Islet of Langerhans (tissue), 1 donor: ENCODE results near the gene SIGLEC8.
"Not testable (repeated sequence)": the region's sequence is repeated elsewhere in the genome, so short reads cannot be mapped to it uniquely, and the experiment has no call there.

Source experiments
- FAIRE-seq: peaks from one replicate; lab custom pipeline; 2011; peaks lifted over from hg19 to GRCh38; lab: Jason Lieb, UNC

Gene SIGLEC8

GRCh38 chr19:51458051-51458645 lies at the start of gene SIGLEC8:
Gene SIGLEC8 (minus strand): TSS chr19:51458454. CDS start chr19:51458387, 67 bp downstream.
- no peak for FAIRE-seq

GRCh38 chr19:51507640-51508058 lies 49.4 kb upstream of the SIGLEC8 start:
- no peak for FAIRE-seq

DNA sequence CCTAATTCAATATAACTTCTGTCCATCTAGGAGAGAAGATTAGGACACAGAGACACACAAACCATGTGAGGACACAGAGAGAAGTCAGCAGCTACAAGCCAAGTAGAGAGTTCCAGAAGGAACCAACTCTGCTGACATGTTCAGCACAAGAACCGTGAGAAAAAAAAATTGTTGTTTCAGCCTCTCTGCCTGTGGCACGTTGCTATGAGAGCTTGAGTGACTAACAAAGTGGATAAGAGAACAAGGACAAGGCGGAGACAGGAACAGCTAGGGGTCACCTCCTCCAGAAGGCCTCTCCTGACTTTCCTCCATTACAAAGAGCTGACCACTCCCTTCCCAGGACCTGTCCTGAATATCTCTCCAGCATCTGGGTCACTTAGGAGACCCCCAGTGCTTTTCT lies 48.9 kb upstream of the SIGLEC8 start:
- no peak for FAIRE-seq

DNA sequence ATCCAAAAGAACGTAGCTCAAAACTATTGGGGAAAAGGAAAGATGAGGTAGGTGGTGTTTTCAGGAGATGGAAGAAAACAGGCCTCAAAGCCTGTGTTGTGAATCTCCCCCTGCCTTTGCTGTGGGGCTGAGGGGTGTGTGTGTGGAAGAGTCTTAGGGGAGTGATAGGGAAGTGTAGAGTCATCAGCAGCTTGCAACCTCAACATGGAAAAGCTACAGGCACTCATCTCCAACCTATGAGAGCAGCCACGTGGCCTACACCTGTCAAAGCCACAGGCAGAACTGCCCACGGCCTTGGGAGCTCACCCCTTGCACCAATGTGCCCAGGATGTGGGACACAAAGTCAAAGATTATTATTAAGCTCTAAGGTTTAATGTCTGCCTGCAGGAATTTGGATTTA lies 47.6 kb upstream of the SIGLEC8 start:
- no peak for FAIRE-seq

DNA sequence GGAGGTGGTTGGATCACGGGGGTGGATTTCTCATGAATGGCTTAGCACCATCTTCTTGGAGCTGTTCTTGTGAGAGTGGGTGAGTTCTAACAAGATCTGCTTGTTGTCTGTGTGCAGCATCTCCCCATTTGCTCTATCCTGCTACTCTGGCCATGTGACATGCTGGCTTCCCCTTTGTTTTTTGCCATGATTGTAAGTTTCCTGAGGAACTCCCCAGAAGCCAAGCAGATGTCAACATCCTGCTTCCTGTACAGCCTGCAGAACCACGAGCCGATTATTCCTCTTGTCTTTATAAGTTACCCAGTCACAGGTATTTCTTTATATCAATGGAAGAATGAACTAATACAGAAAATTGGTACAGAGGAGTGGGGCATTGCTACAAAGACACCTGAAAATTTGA lies 45.6 kb upstream of the SIGLEC8 start:
- no peak for FAIRE-seq

DNA sequence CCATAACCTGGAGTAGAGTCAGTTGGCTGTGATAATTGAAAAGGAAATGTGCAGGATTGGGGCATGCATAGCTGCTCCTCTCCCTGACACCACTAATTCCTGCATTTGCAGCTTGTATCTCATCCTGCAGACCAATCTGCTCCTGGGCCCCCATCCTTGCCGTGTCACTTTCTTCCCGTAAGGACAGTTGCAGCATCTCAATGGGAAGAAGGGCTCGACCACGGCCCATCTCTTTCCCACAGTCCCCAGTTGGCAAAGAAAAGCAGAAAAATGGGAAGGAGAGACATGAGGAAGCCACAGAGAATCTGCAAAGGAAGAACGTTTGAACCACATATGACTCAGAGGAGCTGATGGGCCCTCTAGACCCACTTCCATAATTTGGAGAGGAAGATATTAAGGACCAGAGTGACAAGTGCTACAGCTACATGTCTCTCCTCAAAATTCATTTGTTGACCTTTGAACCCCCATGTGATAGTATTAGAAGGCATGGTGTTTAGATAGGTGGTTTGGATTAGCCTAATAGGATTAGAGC lies 45.1 kb upstream of the SIGLEC8 start:
- no peak for FAIRE-seq

GRCh38 chr19:51501594-51502263 lies 43.5 kb upstream of the SIGLEC8 start, which contains the start of gene SIGLEC12:
Gene SIGLEC12 (minus strand): TSS chr19:51501800. CDS start chr19:51501733, 67 bp downstream.
- no peak for FAIRE-seq

- not testable (repeated sequence) for FAIRE-seq
Measured at GRCh38 chr19:51500931-51501330, 42.7 kb upstream of the SIGLEC8 start.

- FAIRE-seq, result no peak
Measured at GRCh38 chr19:51497666-51498065, 39.4 kb upstream of the SIGLEC8 start.

DNA sequence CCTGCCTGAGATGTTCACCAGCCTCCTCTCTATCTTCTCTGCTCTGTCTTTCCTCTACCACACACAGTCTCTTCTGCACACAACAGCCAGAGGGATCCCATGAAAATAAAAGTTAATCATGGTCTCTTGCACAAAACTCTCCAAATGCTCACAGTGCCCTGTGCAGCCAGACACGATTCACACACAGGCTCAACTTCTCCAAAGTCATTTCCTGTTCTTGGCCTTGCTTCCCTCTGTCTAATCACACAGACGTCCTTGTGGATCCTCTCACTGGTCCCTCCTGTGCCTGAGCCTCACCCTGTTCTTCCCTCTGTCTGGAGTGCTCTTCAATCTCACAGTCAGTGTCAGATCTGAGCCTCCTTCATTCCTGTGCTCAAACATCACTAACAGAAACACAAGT lies 35.5 kb upstream of the SIGLEC8 start:
- no peak for FAIRE-seq

DNA sequence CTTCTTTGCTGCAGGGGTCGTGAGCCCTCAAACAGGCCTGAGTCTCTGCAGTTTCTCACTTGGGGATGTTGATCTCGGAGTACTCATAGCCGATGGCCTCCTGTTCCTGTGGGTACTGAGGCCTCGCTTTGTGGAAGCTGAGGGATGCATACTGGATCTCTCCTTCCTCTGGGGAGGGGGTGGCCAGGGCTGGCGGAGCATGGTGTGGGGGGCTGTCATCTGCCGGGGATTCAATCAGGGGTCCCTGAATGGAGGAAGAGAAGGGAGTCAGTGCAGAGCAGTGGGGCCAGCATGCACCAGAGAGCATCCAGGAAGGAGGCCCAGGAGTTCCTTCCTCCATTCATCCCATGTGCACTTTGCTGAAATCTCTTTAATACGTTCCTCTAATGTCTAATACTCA lies 33.3 kb upstream of the SIGLEC8 start:
- no peak for FAIRE-seq

DNA sequence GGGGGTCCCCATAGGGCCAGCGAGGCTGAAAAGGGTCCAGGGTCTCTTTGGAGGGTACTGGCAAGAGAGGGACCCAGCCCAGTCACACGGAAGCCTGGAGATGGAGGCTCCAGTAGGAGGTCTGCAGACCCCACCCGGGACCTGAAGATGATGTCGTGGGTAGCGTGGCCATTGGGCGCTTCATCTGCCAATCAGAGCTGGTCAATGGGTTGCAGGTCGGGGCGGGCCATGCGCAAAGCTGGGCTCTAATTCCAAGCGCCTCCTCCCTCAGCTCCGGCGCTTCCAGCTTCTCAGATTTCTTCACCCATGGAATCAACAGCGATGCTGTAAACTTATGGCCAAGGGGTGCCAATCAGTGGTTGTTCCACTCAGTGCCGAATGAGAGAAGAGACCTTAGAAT lies 32.4 kb upstream of the SIGLEC8 start:
- FAIRE-seq, result no peak

DNA sequence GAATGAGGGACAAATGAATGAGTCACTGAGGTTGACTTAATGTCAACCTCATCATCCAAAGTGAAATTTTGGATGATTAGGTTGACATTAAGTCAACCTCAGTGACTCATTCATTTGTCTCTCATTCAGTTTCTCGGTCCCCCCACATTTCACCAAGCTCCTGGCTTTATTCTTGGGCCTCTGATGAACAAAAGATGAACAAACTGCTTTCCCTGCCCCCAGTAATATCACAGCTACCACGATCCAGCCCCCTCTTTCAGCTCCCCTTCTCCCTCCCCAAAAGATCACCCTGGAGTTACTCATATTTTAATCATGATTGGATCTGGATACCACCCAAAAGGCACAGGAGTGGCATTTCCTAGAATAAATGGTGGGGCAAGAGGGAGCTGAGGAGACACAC lies 30.9 kb upstream of the SIGLEC8 start:
- FAIRE-seq, result no peak

- no peak for FAIRE-seq
Measured at GRCh38 chr19:51488491-51488890, 30.2 kb upstream of the SIGLEC8 start.

DNA sequence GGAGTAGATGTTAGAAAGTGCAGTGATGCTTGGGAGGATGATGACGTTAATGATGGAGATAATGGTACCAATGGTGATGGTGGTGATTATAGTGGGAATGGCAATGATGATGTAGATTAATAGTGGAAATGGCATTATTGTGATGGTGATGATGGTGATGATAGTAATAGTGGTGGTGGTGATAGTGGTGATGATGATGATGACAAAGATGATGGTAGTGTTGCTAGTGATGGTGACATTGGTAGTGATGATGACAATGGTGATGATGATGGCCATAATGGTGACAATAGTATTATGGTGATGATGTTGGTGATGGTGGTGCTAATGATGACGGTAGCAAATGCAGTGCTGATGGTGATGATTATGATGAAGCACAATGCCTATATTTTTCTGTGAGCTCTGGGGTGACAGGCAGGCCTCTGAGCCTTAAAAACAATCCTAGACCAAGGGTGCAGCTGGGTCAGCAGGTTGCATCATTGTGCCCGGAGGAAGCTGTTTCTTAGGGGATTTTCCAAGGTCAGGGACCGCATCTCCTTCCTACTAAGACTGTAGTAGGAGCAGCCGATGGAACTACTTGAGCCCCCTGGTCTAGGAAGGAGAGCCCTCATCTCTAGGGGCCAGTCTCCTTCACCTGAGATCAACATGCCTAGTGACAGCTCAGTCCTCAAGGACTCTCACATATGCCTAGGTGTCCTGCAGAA lies 27.9 kb upstream of the SIGLEC8 start:
- FAIRE-seq, result no peak

DNA sequence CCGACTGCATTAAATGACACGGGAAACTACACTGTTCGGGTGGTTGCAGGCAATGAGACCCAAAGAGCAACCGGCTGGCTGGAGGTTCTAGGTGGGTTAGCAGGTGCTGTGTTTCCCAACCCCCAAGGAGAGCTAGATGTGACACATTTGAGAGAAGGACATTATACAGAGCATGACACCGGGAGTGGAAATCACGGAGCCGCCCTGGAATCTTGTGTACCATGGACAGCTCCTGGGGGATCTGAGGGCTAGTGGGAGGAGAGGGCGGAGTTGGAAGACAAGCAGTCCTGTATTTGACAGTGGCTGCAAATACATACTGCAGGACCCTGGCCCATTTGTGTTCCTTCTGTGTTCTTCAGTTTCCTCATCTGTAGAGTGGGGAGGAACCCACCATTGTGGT lies 22.3 kb upstream of the SIGLEC8 start:
- no peak for FAIRE-seq

- no peak for FAIRE-seq
Measured at GRCh38 chr19:51479531-51480331, 21.5 kb upstream of the SIGLEC8 start.

DNA sequence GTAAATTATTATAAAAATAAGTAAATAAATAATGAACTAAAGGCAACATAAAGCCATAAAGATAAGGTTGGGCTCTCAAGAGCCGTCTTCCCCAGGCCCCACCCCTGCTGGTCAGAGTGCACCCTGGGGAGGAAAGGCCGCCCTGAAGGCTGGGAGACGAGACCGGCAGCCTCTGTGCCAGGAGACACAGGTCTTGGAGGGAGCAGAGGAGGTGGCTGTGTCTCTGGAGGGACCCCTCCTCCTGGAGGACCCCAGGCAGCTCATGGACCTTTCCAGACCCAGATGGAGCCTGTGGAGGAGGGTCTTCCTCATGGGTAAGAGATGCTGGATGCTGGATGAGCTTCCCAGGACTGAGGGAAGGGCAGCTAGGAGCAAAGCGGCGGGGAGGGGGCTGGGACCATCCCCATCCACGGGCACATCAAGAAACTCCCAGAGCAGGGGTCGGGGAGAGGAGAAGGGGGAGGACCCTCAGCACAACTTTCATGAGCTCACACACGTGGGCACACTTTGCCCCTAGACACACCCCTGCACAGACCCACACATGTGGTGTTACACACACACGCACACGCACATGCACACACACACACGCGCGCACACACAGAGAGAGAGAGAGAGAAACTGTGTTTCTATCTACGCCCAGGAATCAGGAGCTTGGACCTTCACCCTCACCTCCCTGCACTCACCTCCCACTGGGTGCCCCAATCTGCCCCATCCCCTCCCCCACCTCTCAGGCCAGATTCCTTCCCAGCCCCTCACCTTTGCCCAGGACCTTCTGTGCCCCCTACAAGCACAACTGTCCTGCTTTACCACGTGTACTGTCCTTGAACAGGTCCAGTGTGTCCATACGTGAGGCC lies 20.4 kb upstream of the SIGLEC8 start, which contains the start of gene CEACAM18:
Gene CEACAM18, plus strand, starts transcription at position 159 of the 854 bp plus-strand sequence.
- no peak for FAIRE-seq

DNA sequence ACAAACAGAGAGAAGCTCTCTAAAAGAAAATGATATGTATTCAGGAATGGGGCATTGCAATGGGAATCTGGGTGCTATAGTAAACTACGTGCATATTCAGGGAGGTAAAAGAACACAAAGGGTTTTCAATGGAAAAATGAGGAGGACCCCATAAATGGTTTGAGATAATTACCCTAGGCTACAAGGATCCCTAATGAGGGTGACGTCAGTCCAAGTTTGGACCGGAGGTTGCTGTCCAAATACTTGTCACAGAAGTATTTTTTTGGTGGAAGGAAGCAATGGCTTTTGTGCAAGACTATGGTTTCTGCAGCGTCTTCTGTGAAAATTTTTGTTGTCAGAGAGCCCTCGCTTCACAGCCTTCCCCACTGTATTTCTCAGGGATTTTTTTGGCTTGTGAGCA lies 19.1 kb upstream of the SIGLEC8 start:
- no peak for FAIRE-seq

DNA sequence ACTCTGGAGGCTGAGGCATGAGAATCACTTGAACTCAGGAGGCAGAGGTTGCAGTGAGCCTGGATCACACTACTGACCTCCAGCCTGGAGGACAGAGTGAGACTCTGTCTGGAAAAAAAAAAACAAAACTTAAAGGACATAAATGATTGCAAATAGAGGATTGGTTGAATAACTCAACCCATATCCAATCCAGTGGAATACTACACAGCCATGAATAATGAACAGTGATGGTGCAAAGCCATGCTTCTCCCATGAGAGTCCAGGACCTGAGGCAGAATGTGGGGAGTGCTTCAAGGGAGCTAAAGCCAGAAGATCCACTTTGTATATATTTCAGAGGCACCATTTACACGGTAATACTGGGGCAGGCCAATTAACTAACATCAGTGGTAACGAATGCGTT lies 17.9 kb upstream of the SIGLEC8 start:
- no peak for FAIRE-seq

- no peak for FAIRE-seq
Measured at GRCh38 chr19:51473009-51473707, 14.9 kb upstream of the SIGLEC8 start.
